NCI-H2227 (cell line): Measurements from ENCODE around the gene ANKAR.
"Not testable (repeated sequence)": the region's sequence is repeated elsewhere in the genome, so short reads cannot be mapped to it uniquely, and the experiment has no call there.

Experiments used
- DNase-seq: peaks from one replicate; lab custom pipeline; 2025; ENCODE audit not compliant: unreplicated experiment; lab: John Stamatoyannopoulos, UW

ANKAR gene

DNA sequence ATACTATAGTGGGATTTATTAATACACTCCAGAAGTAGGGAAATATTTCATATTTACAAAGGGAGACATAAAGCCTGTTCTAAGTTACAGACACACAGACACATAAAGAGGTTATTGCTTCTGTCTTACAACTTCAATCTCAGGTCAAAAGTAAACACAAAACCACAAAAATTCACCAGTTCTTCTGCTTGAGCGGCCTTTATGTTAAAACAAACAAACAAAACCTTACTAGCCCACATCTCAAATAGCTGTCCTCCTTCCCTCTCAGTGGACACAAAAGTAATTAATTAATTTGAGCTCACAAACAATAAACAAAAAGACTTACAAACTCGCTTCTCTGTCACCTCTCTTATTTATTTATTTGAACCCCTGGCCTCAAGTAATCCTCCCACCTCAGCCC lies 14.7 kb upstream of the ANKAR start:
- no peak for DNase-seq

DNA sequence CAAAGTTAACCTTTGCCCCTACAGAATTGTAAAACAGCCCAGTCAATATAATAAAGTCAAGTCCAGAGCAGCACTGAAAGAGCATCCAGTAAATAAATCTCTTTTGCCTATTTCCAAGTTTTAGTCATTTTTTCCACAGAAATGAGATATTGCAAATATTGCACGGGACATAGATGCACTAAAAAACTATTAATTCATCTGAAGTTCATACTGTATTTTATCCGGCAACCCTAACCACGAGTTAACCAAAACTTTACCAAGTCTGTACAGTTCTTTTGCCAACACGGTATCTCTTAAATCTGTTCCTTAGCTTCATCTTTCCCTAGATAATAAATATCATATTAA lies 13.7 kb upstream of the ANKAR start:
- no peak for DNase-seq

DNA sequence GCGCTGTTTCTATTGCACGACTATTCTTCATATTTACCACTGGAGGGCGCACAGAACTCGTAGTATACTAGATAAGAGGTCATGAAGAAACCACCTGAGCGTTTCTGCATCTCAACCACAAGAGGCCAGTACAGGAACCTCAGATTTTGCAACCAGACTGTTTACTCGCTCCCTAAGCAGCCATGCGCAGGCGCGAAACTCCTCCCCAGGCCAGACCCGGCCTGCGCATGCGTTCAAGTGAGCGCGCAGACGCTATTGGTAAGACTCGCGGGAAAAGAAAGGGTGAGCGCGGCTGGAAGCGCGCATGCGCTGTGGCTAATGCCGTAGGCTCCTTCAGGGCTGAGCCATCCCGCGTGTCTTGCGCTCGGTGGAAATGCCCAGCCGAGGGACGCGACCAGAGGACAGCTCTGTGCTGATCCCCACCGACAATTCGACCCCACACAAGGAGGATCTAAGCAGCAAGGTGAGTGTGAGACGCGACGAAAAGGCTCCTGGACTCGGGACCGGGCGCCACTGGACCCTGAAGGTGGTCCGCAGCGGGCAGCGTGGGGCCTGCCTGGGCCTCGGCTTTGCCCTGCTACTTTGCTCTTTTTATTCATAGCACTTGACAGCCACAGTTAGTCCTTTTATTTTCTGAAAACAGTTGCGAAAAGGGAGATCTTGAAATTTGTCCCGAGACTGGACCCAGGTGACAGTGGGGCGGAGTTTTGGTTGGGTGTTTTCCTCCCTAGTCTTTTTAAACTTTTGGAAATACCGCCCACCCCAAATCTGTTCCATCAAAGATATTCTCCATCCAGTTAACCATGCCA lies 13.1 kb upstream of the ANKAR start, which contains the start of gene ASNSD1:
ASNSD1 (plus strand) TSS at position 312 of the 809 bp plus-strand sequence. CDS start 4,674 bp downstream, outside the sequence.
- DNase-seq = peak; percentile 100

DNA sequence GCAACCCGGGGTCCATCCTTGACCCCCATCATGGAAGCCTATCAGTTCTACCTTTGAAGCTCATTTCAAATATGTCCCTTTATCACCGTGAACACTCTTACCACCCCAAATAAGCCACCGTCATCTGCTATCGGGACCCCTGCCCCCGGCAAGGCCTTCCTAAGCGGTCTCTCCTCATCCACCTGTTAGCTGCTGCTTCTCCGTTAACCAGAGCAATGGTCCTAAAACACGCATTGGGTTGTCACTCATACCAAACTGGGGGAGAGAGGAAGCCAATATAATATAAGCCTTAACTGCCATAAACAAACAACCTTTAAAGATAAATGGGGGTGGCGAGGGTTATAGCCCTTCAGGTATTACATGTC lies 12.5 kb upstream of the ANKAR start:
- no peak for DNase-seq

DNA sequence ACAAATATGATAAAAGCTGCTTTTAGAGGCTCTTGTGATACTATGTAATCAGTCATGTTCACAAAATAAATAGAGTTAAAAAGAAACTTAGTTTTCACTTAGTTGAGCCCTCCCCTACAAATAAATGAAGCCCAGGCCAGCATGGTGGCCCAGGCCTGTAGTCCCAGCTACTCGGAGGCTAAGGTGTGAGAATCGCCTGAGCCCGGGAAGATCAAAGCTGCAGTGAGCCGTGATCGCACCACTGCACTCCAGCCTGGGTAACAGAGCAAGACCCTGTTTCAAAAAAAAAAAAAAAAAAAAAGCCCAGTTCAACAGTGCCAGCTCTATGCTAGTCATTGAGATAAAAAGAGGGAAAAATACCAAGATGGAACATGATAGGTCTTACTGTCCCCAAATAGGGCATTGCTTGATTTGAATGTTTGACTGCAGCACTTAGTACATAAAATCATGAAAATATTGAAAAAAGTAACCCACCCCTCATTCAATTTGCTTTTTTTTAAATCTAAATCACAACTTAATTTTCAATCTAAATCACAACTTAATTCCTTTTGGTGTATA lies 11.7 kb upstream of the ANKAR start:
- DNase-seq = no peak

DNA sequence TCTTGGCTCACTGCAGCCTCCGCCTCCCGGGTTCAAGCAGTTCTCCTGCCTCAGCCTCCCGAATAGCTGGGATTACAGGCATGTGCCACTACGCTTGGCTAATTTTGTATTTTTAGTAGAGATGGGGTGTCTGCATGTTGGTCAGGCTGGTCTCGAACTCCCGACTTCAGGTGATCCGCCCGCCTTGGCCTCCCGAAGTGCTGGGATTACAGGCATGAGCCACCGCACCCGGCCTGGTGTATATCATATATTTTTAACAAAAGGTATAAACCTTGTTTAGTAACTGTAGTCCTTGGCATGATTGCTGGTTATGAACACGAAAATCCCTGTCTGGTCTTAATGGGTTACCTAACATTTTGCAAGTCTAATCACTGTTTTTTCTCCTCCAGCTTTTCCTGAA lies 11.2 kb upstream of the ANKAR start:
- not testable (repeated sequence) for DNase-seq

DNA sequence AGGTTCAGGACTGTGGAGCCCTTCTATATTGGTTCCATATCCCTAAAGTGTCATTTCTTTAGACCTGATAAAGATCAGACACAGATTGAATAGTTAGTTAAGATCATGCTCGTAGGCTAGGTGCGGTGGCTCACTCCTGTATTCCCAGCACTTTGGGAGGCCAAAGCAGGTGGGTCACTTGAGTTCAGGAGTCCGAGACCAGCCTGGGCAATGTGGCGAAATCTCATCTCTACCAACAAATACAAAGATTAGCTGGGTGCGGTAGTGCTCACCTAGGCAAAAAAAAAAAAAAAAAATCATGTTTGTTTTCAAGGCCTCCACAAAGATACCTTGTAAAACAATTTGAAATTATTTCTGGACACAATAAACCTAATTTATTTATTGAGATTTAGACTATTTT lies 4.6 kb upstream of the ANKAR start:
- DNase-seq = no peak

DNA sequence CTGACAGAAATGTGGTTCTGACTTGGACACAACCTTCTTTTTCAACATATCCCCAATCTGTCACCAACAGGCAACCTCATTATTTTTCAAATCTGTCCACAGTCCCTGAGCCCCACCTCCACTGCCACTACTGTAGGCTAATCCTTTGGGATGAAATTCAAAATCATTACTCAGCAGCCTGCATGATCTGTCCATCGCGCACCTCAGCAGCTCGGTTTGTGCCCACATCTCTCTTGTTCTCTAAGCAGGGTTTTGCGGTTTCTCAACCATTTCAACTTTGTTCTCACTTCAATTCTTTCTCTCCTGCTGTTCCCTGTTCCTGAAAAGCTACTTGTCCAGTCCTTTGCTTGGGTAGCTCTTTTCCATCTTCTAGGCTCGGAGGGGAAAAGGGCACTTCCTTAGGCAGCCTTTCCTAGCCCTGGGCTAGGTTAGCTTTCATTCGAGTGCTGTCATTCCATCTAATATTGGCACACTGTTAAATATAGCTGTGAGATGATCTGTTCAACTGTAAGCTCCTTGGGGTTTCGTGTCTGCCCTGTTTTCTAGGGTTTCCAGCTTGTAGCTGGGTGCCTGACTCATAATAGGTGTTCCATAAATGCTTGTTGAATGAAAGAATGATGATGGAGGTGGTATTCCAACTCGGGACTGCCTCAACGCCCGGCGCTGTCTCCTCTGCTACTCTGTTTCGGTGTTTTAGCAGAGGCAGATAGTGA lies 653 bp upstream of the ANKAR start:
- peak; percentile 38 for DNase-seq

DNA sequence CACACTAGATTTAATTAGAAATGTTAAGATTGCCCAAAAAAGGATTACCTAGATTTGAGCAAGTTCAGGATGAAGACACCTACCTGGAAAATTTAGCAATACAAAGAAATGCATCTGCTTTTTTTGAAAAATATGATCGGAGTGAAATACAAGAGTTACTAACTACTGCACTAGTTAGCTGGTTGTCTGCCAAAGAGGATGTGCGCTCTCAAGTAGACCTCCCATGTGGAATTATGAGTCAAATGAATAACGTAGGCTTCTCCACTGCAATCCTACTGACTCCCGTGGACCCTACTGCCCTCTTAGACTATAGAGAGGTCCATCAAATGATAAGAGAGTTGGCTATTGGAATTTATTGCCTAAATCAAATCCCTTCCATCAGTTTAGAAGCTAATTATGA lies 2.0 kb downstream of the ANKAR start:
- DNase-seq = no peak

DNA sequence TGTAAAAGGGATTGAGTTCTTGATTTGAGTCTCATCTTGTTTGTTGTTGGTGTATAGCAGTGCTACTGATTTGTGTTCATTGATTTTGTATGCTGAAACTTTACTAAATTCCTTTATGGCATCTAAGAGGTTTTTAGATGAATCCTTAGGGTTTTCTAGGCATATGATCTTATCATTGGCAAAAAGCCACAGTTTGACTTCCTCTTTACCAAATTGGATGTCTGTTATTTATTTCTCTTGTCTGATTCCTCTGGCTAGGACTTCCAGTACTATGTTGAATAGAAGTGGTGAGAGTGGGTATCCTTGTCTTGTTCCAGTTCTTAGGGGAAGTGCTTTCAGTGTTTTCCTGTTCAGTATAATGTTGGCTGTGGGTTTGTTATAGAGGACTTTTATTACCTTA lies 4.8 kb downstream of the ANKAR start:
- DNase-seq = no peak

DNA sequence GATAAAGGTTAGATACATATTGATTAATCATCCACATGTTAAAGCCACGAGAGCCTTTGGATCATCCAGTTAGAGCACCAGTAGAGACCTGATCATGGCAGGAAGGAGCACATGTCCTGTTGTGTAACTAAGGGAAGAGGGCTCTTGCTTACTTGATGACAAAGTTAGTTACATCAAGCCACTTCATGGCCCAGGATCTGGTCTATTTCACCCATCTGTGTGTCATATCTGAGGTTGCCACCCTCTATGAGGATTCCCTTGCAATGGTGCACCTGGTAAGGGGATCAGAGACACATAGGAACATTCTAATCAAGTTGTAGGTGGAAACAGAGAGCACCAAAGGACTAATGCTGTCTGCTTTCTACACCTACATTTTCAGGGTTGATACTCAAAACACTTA lies 6.7 kb downstream of the ANKAR start:
- no peak for DNase-seq

DNA sequence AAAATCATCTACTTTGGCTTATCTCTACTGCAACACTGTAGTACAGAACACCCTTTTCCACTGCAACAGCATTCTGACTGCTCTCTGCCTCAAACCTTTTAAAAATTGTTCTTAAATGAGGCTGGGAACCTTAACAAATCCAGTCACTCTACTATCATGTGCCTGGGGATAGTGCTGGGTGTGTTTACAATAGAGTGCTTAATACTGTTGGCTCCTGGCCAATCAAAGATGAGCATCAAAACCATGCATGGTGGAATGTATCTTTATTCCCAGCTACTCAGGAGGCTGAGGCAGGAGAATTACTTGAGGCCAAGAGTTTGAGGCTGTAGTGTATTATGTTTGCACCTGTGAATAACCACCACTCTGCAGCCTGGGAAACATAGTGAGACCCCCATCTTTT lies 7.4 kb downstream of the ANKAR start:
- no peak for DNase-seq

DNA sequence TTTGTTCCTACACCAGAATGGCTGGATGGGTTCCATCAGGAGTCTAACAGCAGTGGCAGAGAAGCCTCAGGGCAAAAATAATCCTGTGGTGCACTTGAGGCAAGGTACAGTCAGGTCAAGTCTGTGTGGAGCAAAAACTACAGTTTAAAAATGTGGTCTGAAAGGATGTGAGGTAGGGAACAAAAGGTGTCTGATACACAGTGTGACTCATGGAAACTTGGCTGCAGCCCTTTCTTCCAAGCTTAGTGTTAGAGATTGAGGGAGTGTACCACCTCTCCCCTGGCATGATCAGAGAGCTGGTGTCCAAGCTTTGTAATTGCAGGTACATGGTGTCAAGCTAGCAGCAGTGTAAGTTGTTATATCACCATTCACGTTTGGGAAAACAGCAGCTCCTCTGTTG lies 8.9 kb downstream of the ANKAR start:
- DNase-seq = no peak

DNA sequence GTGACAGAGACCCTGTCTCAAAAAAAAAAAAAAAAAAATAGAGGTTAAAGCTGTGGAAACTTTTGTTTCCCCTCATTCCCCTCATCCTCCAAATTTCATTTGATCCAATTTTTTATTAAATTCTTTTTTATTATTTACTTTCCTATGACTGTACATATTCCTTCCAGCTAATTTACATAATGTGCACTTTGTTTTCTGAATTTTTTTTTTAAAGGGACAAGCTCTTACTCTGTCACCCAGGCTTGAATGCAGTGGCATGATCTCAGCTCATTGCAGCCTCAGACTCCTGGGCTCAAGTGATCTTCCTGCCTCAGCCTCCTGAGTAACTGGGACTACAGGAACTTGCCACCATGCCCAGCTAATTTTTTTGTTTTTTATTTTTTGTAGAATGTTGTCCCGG lies 10.3 kb downstream of the ANKAR start:
- DNase-seq = no peak

DNA sequence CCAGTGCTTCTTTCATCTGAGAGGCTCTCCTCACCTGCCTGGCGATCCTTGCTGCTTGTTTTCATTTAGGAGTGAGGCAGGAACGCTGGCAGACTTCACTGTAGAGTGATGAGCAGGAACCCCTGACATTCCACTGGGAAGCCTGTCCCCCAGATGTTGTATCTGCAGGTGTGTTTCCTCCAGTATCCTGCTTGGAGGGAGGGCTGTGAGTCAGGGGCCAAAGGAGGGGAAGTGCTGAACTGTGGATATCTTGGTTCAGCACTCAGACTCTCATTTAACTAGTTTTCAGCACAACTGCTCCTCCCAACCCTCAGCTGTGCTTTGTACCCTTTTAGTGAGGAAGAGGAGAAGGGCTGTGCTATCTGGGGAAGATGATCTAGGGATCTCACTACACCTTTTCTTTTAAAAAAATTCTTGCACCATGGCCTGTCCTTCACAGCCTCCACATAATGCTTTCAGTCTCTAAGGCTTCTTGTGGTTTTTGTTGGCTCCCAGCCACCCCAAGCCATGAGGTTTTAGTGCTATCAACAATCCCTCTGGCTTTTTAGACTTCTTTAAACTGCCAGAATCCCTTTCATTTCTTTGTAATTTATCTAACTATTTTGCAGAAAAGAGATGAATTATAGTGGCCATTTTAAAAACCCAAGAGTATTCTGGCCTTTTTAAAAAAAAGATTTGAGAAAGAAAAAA lies 11.2 kb downstream of the ANKAR start:
- no peak for DNase-seq

DNA sequence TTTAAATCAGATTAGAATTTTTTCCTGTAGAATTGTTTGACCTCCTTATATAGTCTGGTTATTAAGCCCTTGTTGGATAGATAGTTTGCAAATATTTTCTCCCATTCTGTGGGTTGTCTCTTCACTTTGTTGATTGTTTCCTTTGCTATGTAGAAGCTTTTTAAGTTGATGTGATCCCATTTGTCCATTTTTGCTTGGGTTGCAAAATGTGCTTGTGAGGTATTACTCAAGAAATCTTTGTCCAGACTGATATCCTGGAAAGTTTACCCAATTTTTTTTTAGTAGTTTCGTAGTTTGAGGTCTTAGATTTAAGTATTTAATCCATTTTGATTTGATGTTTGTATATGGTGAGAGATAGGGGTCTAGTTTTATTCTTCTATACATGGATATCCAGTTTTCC lies 13.3 kb downstream of the ANKAR start:
- not testable (repeated sequence) for DNase-seq

DNA sequence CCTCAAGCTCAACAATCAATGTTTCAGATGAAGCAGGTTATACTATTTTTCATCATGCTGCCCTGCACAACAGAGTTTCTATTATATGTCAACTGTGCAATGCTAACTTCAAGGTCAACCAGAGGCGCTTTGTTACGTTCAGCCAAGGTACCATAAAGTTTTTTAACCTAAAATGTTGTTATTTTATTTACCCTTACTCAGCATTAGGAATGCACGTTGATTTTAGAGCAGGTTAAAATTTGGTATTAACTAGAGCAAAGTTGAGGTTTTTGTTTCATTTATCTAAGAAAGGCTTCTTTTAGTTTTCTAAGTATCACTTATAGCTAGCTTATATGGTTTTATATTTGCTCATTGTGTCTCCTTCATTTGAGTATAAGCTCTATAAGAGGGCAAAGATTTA lies 21.8 kb downstream of the ANKAR start:
- DNase-seq = no peak

DNA sequence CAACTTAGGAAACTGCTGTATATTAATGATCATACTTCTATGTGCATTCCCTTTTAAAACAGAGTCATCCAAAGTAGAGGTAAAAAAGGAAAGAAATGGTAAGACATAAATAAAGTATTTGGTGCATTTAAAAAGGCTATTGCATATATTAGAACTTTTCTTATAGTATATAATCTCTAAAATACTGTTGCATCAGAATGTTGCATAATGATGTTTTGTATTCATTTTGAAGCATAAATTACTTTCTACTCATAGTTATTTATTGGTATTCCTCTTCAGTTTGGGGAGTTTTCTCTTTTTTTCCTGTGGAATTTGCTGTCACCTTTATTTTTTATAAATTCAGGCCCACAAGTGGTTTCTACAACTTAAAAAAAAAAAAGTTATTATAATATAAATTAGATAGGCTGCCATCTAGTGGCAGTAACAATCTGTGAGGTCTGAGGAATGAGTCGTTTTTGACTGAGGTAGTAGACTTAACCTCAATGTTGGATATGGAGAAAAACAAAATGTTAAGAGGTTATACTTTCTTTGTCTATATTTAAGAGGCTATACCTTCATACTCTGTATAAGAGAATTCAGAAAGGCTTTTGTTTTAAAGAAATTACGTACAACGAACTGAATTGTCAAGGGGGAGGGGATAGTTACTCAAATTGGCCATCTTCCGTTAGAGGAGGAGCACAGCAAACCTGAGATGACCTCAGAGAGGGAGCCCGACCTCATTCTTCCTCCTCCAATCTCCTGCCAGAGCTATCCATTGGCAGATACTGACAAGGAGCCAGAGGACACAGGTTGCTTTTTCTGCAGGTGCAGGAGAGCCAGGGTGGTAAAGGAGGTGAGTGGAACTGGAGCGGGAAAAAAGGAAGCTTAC lies 23.8 kb downstream of the ANKAR start:
- DNase-seq = peak; percentile 75

DNA sequence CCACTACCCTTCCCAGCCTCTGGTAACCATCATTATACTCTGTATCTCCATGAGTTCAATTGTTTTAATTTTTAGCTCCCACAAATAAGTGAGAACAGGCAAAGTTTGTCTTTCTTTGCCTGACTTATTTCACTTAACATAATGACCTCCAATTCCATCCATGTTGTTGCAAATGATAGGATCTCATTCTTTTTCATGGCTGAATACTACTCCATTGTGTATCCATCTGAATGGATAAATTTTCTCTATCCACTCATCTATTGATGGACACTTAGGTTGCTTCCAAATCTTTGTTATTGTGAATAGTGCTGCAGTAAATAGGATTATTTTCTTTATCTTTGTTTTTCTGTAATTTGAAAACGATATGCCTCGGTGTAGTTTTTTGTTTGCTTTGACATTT lies 26.2 kb downstream of the ANKAR start:
- no peak for DNase-seq

DNA sequence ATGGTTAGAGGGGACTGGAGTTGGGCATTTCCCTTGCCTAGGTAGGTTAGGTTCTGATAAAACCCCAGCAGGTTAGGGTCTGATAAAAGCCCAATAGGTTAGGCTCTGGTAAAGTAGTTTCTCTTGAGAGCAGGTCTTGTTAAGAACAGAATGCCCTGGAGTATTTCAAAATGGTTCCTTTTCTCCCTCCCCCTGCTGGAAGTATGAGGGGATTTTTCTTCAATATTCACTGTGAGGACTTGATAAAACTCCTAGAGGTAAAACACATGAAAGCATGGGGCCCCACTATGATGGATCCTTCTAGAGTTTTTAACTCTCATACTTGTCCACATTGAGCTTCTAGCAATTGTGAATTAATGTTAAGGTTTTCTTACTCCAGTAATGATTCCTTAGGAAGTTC lies 27.6 kb downstream of the ANKAR start:
- no peak for DNase-seq
